CD4-positive, alpha-beta T cell treated with Interleukin-4 for 1 hour (primary cell): ENCODE measurements around the gene SYK.

ENCODE experiments used
- DNase-seq, 2 donors: peaks; one replicate each; pipeline ENCODE4 v3.0.0-alpha.2; 2020 to 2022

SYK gene

GRCh38 chr9:90826326-90827020 lies 24.9 kb downstream of the SYK start:
- DNase-seq, result no peak

- DNase-seq, result peak in 1 of 2 donors; percentile 55
These were observed 25.7 kb downstream of the SYK start for GRCh38 chr9:90827181-90827871.

- no peak for DNase-seq
These were observed 28.4 kb downstream of the SYK start for GRCh38 chr9:90830051-90830450.

GRCh38 chr9:90830977-90831376 lies 29.4 kb downstream of the SYK start:
- DNase-seq, result peak in 1 of 2 donors; percentile 49

- DNase-seq, result no peak
These were observed 30.6 kb downstream of the SYK start for GRCh38 chr9:90832261-90832660.

GRCh38 chr9:90834828-90835595 lies 33.4 kb downstream of the SYK start:
- DNase-seq, result no peak

GRCh38 chr9:90836411-90837080 lies 34.9 kb downstream of the SYK start:
- no peak for DNase-seq

GRCh38 chr9:90838098-90838497 lies 36.5 kb downstream of the SYK start:
- no peak for DNase-seq

- no peak for DNase-seq
These were observed 37.0 kb downstream of the SYK start for GRCh38 chr9:90838581-90839154.

GRCh38 chr9:90839183-90839728 lies 37.6 kb downstream of the SYK start:
- DNase-seq, result no peak

- no peak for DNase-seq
These were observed 39.1 kb downstream of the SYK start for GRCh38 chr9:90840696-90841095.

- no peak for DNase-seq
These were observed 39.6 kb downstream of the SYK start for GRCh38 chr9:90841213-90841612.

GRCh38 chr9:90841615-90842014 lies 40.0 kb downstream of the SYK start:
- no peak for DNase-seq

- no peak for DNase-seq
These were observed 40.7 kb downstream of the SYK start for GRCh38 chr9:90842176-90842777.

GRCh38 chr9:90842996-90843395 lies 41.4 kb downstream of the SYK start:
- no peak for DNase-seq

GRCh38 chr9:90843525-90843924 lies 41.9 kb downstream of the SYK start:
- DNase-seq, result no peak

- no peak for DNase-seq
These were observed 42.7 kb downstream of the SYK start for GRCh38 chr9:90844326-90844725.

GRCh38 chr9:90846770-90847419 lies 45.3 kb downstream of the SYK start:
- no peak for DNase-seq

- no peak for DNase-seq
These were observed 46.4 kb downstream of the SYK start for GRCh38 chr9:90847971-90848370.

GRCh38 chr9:90848866-90849265 lies 47.2 kb downstream of the SYK start:
- DNase-seq, result no peak

- no peak for DNase-seq
These were observed 49.8 kb downstream of the SYK start for GRCh38 chr9:90851444-90851843.

- no peak for DNase-seq
These were observed 52.3 kb downstream of the SYK start for GRCh38 chr9:90853945-90854344.
